ENCODE data around the gene KSR1. TPM values are rescaled to one million over a fixed set of nuclear protein-coding genes. Genes with fewer than 3 reads are reported as not detected.

The KSR1 gene
- polyA plus RNA-seq, 1 of the 3 experiments (the other 2 are of a cell fraction): 7.5 TPM

DNA sequence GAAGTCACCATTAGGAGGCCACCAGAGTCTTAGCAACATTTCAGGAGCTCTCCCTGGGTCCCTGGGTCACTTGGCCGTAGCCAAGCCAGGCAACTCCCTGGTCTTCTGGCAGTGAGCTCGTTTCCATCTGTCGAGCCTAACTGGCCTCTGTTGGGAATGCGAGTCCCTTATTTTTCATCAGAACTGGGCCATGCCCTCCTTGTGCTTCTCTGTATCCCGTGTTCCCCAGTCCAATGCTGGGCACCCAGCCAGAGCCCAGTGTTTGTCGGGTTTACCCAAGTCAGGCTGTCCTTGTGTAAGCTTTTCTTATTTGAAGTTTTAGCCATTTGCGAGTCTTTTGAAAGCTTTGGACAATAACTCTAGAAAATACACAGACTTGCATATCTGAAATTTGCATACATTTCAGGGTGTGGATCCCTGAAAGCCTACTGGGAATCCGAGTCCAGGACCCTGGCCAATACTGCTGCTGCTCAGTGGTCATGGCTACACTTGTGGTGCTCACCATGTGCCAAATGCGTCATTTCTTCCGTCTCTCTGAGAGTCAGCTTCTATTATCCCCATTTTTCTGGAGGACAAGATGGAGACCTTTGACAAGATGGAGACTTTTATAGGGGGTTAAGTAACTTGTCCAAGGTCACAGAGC lies 93.1 kb downstream of the KSR1 start:
- Histone ChIP-seq H3K4me2 (no peak overlapping the region), H2AFZ (ENCODE audit: low read depth) (no peak overlapping the region), H3K27ac (ENCODE audit: low read depth in 2 of 2, low read length in 1 of 2) (no peak overlapping the region), H3K79me2 (ENCODE audit: insufficient read depth) (no peaks in the 10 kb centered on the region), H3K27me3 (ENCODE audit: insufficient read depth) (no peaks in the 10 kb centered on the region), H4K20me1 (ENCODE audit: insufficient read depth) (no peaks in the 10 kb centered on the region), H3K4me3 (ENCODE audit: low read depth in 2 of 2, low read length in 1 of 2) (no peak overlapping the region), H3K9ac (no peak overlapping the region), H3K36me3 (replicated peaks in 1 of 2; ENCODE audit: control insufficient read depth in 1 of 2, insufficient read depth in 2 of 2, low read length in 1 of 2) (no peaks in the 10 kb centered on the region), H3K4me1 (ENCODE audit: control insufficient read depth in 1 of 2, insufficient read depth in 2 of 2, low read depth in 1 of 2, low read length in 1 of 2) (peaks cover 13 to 34% of the 10 kb centered on the region in 2 experiments; a peak in 3 of 4 replicates), H3K9me2 (no peaks in the 10 kb centered on the region), H3K9me3 (no peaks in the 10 kb centered on the region), H3F3A (replicated peaks; ENCODE audit: insufficient read depth) (no peaks in the 10 kb centered on the region)
- TF ChIP-seq POLR2AphosphoS5 (IDR thresholded peaks at IDR 0.05; ENCODE audit: low read depth, low read length) (no peak), NRF1 (IDR thresholded peaks at IDR 0.05; ENCODE audit: low read depth, low read length) (no peak), GABPA (IDR thresholded peaks at IDR 0.05; ENCODE audit: low read depth) (no peak), MXI1 (IDR thresholded peaks at IDR 0.05; ENCODE audit: low read depth, low read length) (no peak), TAF1 (IDR thresholded peaks at IDR 0.05; ENCODE audit: borderline replicate concordance, low read depth, low read length) (no peak), SIN3A (IDR thresholded peaks at IDR 0.05; ENCODE audit: borderline replicate concordance, low read depth, low read length) (no peak)
- TF ChIP-seq, protein P1, sequence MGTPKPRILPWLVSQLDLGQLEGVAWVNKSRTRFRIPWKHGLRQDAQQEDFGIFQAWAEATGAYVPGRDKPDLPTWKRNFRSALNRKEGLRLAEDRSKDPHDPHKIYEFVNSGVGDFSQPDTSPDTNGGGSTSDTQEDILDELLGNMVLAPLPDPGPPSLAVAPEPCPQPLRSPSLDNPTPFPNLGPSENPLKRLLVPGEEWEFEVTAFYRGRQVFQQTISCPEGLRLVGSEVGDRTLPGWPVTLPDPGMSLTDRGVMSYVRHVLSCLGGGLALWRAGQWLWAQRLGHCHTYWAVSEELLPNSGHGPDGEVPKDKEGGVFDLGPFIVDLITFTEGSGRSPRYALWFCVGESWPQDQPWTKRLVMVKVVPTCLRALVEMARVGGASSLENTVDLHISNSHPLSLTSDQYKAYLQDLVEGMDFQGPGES (IDR thresholded peaks at IDR 0.05; ENCODE audit: low read depth, low read length): no peak
- ChIA-PET CTCF (interaction anchor here (1.1 to 1.6 kb wide), 5 partner anchors 10 to 256 kb away, joined by 3 to 4 read pairs (median 4); partner anchors contain the start of gene KSR1), POLR2A (no interaction called here)
- WGBS (ENCODE audit: low lambda C conversion rate): 93% methylated on average over 7 of the region's 10 CpGs
- DNase-seq: no peak

DNA sequence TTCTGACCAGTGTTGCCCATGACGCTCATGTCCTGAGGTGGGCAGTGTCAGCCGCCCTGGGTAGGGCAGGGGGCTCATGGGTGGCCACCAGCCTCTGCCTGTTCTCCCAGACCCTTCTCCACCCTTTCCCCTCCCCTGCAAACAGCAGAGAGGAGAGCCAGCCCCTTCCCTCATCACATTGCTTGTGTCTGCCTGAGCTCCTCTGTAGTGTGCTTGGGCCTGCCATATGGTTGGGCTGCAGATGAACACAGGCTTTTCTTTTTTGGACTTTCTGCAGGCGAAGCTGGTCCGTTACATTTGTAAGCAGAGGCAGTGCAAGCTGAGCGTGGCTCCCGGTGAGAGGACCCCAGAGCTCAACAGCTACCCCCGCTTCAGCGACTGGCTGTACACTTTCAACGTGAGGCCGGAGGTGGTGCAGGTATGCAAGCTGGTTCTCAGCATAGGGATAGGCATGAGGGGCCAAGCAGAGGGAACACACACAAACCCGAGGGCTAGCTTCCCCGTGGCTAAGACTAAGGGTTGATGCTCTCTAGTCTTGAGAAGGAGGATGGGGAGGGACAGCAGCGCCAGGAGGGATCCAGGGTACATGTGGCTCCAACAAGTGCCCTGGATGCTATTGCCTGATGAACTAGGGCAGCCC lies 94.2 kb downstream of the KSR1 start:
- Histone ChIP-seq H3K9me3 (no peaks in the 10 kb centered on the region), H3K36me3 (replicated peaks in 1 of 2; ENCODE audit: control insufficient read depth in 1 of 2, insufficient read depth in 2 of 2, low read length in 1 of 2) (no peaks in the 10 kb centered on the region), H4K20me1 (ENCODE audit: insufficient read depth) (no peaks in the 10 kb centered on the region), H3F3A (replicated peaks; ENCODE audit: insufficient read depth) (no peaks in the 10 kb centered on the region), H3K4me2 (no peak overlapping the region), H3K4me3 (ENCODE audit: low read depth in 2 of 2, low read length in 1 of 2) (no peak overlapping the region), H3K9me2 (no peaks in the 10 kb centered on the region), H3K27me3 (ENCODE audit: insufficient read depth) (no peaks in the 10 kb centered on the region), H3K27ac (ENCODE audit: low read depth in 2 of 2, low read length in 1 of 2) (no peak overlapping the region), H3K79me2 (ENCODE audit: insufficient read depth) (no peaks in the 10 kb centered on the region), H2AFZ (ENCODE audit: low read depth) (no peak overlapping the region), H3K4me1 (ENCODE audit: control insufficient read depth in 1 of 2, insufficient read depth in 2 of 2, low read depth in 1 of 2, low read length in 1 of 2) (peaks cover 18 to 39% of the 10 kb centered on the region in 2 experiments), H3K9ac (no peak overlapping the region)
- POLR2A ChIA-PET: no interaction called here
- CTCF ChIA-PET: interaction anchor here (0.8 to 1.6 kb wide), 7 partner anchors 11 to 255 kb away, joined by 3 to 4 read pairs (median 3); partner anchors contain the start of gene KSR1
- WGBS (ENCODE audit: low lambda C conversion rate): 88% methylated on average over 12 of the region's 13 CpGs
- DNase-seq: no peak
- TF ChIP-seq TEAD4 (IDR thresholded peaks at IDR 0.05; ENCODE audit: borderline replicate concordance, insufficient read depth) (no peak), FOXJ3 (CRISPR knock-in tag; IDR thresholded peaks at IDR 0.05) (no peak), NFIC (IDR thresholded peaks at IDR 0.05; ENCODE audit: borderline replicate concordance) (no peak), CHD2 (IDR thresholded peaks at IDR 0.05; ENCODE audit: low read length, partially characterized antibody) (no peak), TCF12 (IDR thresholded peaks at IDR 0.05) (no peak), FOSL2 (IDR thresholded peaks at IDR 0.05; ENCODE audit: borderline replicate concordance, low read depth) (no peak), SMC3 (IDR thresholded peaks at IDR 0.05; ENCODE audit: low read depth, low read length) (no peak), RXRA (IDR thresholded peaks at IDR 0.05; ENCODE audit: borderline replicate concordance, low read depth) (no peak), JUND (IDR thresholded peaks at IDR 0.05) (no peak), MXI1 (IDR thresholded peaks at IDR 0.05; ENCODE audit: low read depth, low read length) (no peak), TAF1 (IDR thresholded peaks at IDR 0.05; ENCODE audit: borderline replicate concordance, low read depth, low read length) (no peak), RAD21 (IDR thresholded peaks at IDR 0.05; ENCODE audit: low read length) (no peak), FOXM1 (IDR thresholded peaks at IDR 0.05; ENCODE audit: low read depth) (no peak)
- TF ChIP-seq, protein P2, sequence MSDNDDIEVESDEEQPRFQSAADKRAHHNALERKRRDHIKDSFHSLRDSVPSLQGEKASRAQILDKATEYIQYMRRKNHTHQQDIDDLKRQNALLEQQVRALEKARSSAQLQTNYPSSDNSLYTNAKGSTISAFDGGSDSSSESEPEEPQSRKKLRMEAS (IDR thresholded peaks at IDR 0.05; ENCODE audit: low read depth): no peak
- TF ChIP-seq, protein P3, sequence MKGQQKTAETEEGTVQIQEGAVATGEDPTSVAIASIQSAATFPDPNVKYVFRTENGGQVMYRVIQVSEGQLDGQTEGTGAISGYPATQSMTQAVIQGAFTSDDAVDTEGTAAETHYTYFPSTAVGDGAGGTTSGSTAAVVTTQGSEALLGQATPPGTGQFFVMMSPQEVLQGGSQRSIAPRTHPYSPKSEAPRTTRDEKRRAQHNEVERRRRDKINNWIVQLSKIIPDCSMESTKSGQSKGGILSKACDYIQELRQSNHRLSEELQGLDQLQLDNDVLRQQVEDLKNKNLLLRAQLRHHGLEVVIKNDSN (IDR thresholded peaks at IDR 0.05; ENCODE audit: borderline replicate concordance, low read depth): no peak
- TF ChIP-seq, protein P4, sequence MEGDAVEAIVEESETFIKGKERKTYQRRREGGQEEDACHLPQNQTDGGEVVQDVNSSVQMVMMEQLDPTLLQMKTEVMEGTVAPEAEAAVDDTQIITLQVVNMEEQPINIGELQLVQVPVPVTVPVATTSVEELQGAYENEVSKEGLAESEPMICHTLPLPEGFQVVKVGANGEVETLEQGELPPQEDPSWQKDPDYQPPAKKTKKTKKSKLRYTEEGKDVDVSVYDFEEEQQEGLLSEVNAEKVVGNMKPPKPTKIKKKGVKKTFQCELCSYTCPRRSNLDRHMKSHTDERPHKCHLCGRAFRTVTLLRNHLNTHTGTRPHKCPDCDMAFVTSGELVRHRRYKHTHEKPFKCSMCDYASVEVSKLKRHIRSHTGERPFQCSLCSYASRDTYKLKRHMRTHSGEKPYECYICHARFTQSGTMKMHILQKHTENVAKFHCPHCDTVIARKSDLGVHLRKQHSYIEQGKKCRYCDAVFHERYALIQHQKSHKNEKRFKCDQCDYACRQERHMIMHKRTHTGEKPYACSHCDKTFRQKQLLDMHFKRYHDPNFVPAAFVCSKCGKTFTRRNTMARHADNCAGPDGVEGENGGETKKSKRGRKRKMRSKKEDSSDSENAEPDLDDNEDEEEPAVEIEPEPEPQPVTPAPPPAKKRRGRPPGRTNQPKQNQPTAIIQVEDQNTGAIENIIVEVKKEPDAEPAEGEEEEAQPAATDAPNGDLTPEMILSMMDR (IDR thresholded peaks at IDR 0.05): no peak
- TF ChIP-seq, protein P5, sequence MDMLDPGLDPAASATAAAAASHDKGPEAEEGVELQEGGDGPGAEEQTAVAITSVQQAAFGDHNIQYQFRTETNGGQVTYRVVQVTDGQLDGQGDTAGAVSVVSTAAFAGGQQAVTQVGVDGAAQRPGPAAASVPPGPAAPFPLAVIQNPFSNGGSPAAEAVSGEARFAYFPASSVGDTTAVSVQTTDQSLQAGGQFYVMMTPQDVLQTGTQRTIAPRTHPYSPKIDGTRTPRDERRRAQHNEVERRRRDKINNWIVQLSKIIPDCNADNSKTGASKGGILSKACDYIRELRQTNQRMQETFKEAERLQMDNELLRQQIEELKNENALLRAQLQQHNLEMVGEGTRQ (IDR thresholded peaks at IDR 0.05; ENCODE audit: borderline replicate concordance, low read depth, low read length): no peak
